ENCODE data around the gene PNN.
"Not testable (repeated sequence)": the region's sequence is repeated elsewhere in the genome, so short reads cannot be mapped to it uniquely, and the experiment has no call there.

The PNN gene

GRCh38 chr14:39230416-39231035 lies 55.5 kb downstream of the PNN start:
- TF ChIP-seq CTCF (IDR thresholded peaks at IDR 0.05; ENCODE audit: low read depth, low read length, missing control alignments): no peak
- Histone ChIP-seq H3K4me3 (ENCODE audit: low read depth, low read length) (no peak overlapping the region), H3K36me3 (replicated peaks) (no peaks in the 10 kb centered on the region), H3K27me3 (replicated peaks) (no peaks in the 10 kb centered on the region), H3K27ac (no peak overlapping the region)
- DNase-seq: no peak
- in situ Hi-C loops (cut with HindIII; ENCODE audit: low pct_ligation_motif_present, low sequenced_read_pairs): no loop called here

- TF ChIP-seq CTCF (IDR thresholded peaks at IDR 0.05; ENCODE audit: low read depth, low read length, missing control alignments): peak; percentile 58
- H3K36me3 ChIP-seq (replicated peaks); H3K27me3 ChIP-seq (replicated peaks); H3K4me3 ChIP-seq (ENCODE audit: low read depth, low read length); H3K27ac ChIP-seq; in situ Hi-C loops (cut with HindIII; ENCODE audit: low pct_ligation_motif_present, low sequenced_read_pairs): not testable (repeated sequence)
- DNase-seq: peak; percentile 45
Observed at GRCh38 chr14:39231751-39232553, 56.9 kb downstream of the PNN start.

All from brain microvascular endothelial cell (primary cell).